ENCODE measurements around the gene MARCHF3.
"Not testable (repeated sequence)": the region's sequence is repeated elsewhere in the genome, so short reads cannot be mapped to it uniquely, and the experiment has no call there.

MARCHF3 gene, protein sequence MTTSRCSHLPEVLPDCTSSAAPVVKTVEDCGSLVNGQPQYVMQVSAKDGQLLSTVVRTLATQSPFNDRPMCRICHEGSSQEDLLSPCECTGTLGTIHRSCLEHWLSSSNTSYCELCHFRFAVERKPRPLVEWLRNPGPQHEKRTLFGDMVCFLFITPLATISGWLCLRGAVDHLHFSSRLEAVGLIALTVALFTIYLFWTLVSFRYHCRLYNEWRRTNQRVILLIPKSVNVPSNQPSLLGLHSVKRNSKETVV

DNA sequence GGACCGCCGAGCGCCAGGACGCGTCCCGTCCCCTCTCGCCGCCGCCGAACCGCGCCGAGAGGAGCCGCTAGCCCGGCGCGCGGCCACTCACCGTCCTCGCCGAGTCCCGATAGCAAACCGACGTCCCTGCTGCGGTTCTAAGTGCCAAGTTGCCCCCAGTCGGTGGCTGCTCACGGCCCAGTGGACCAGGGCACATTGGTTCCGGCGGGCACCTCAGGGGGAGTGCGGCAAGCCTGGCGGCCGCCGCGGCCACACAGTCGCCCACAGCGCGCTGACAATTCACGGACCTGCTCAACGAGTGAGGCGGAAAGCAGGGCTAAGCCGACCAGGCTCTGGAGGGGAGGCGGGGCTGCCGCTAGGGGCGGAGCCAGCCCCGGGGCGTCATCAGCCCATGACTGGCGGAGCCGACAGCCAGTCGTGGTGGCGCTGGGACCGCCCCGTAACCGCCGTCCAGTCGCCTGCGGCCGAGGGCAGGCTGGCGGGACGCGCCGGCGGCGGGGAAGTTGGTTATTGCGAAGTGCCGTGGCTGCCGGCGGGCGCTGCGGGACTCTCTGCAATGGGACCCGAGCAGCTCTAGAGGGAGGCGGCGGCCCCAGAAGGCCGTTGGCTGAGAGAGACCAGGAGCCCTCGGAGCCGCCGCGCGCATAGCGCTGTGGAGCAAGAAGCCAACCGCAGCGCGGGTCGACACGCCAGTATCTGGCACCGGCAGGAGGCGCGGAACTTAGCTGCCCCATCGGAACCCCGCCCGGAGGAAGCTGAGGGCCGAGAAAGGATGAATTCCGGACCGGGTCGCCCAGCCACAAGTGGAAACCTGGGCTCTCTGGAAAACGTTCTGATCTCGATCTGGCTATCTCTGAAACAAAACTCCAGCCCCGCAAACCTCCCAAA, at the start of gene MARCHF3:
Gene MARCHF3 (minus strand): TSS at position 300 of the 888 bp plus-strand sequence. CDS start 112,387 bp downstream, outside the sequence.
- DNase-seq = peak; percentile 97

DNA sequence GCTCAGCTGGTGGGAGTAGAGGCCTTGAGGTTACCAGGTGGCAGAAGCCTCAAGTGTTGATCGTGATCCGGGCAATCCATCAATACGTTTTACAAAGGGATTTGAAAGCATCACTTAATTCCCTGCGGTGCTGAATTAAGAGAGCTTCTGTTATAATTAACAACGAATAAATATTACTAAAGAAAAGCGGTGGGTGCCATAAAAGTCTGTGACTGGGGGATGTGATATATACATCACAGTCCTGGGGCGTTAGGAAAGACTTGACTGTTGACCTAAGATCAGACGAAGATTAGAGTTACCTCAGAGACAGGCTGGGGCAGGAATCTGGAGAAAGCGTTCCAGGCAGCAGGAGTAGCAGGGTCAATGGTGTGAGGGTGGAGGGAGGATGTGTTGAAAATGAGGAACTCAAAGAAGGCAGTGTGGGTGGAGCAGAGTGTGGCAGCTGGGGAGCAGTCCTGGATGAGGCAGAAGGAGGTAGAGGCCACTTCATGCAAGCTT, 49.7 kb upstream of the MARCHF3 start:
- DNase-seq = no peak

DNA sequence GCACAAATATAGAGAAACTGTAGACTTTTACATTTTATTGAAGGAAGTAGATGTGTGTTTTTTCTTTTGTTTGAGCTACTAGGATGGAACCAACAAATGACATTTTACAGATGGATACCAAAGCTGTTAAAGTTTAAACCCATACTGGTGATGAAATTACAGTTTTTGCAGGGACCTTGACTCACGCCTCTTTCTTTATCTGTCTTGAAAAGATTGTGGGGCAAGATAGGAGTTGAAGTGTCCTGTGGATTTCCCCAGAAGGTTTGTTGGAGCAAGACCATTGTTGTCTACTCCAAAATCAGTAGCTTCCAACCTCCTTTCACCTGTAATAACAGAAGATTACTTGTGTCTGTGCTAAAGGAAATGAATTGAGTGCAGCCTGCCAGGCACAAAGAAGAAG, 47.0 kb upstream of the MARCHF3 start:
- no peak for DNase-seq

DNA sequence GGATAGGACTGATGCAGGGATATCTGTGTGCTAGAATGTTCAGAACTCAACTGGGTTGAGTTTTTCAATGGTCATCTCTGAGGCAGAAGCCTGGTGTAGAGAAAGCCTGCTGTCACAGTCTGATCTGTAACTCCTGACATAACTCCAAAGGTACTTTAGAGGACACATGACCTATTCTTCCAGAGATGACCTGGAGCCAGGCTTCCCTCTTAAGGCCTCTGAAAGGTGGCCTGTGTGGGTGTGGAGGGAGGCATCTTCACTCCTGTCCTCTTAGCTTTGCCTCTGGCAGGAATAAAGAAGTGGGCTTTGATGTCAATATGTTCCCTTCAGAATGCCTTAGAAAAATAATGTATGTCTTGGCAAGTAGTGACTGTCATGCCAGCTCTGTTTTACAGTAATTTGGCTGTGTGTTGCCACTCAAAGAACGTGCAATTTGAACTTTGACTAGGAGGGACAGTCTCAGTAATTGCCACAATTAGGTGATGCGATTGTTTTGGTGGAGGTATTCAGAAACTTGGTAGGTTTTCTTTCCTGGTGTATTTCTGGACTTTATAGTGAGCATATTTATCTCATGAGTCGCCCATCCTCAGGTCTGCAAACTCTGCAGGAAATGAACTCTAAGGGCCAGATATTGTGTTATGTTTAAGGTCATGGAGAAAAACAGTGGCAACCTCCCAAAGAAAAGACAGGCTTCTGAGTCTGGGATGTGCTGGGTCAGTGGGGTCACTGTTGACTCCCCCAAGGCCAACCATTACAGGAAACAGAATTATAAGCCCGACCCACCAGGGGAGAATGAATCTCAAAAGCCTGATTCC, 46.2 kb upstream of the MARCHF3 start:
- DNase-seq = no peak

DNA sequence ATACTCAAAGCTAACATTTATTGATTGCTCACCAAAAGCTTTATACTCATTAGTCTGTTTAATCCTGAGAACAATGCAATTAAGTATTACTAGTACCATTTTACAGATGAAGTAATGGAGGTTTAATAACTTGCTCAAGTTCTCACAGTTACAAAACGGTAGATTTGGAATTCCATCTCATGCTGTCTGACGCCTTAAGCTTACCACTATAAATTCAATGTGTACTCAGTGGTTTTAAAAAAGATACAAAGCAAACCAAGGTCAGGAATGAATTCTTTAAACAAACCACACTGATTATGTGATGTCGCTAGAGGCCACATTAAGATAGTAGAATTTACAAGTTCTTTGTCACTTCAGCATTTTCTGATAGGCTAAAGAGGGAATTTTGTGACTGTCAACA, 44.1 kb upstream of the MARCHF3 start:
- DNase-seq = no peak

DNA sequence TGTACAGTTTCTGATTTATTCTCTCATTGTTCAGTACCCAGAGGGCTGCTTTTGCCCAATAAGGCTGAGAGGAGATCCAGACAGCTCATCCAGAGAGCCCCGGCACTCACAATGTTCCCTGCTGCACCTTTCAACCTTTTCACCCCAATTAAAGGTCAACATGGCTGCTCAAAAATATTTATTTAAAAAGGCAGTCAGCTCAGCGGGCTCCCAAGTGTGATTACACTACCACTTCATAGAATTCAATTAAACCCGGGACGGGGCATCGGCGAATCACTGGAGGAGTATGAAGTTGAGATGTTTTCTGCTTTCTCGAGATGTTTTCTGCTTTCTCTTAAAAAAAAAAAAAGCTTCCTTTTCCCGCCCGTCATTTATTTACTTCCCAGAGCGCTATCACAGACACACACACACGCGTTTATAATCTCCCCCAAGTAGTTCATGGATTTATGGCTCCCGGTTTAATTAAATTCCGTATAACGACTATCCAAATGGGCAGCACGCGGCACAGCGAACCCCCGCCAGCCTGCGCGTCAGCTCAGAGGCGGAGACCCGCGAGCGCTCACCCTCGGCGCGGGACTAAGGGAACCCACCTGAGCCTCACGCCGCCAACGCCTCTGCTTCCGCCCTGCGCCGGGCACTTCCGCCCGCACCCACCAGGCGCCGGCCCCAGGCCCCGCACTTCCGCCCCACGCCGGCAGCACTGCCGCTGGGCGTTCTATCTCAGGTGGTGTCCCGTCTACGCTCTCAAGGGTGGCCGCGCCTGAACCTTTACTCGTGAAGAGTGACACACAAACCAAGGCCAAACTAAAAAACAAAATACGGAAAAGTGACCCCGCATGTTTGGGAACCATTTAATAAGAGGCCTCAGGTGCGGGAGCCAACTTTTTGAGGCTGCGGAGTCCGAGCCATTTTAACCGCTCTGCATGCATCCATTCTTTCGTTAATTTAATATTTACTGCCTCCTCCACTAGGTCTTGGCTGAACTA, 42.8 kb upstream of the MARCHF3 start, which contains the start of gene C5orf63:
Gene C5orf63 (minus strand): TSS at position 642 of the 986 bp plus-strand sequence. CDS start 14,507 bp downstream, outside the sequence.
- peak; percentile 70 for DNase-seq

DNA sequence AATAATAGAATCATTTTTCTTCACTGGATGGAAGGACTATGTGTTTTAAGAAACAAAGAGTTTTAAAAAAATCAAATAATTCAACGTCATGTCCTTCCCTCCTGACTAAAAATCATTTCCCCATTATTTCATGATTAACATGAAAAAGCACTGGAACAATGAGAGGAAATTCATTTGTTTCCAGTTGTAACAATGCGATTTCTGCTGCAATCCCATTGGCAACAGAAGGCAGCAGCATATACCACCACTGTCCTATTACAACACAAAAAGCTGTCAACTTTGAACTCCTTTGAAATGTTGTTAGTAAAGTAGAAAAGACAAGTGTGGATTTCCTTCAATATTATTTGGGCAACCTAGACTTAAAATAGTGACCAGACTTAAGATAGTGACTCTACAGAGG, 39.9 kb upstream of the MARCHF3 start:
- no peak for DNase-seq

DNA sequence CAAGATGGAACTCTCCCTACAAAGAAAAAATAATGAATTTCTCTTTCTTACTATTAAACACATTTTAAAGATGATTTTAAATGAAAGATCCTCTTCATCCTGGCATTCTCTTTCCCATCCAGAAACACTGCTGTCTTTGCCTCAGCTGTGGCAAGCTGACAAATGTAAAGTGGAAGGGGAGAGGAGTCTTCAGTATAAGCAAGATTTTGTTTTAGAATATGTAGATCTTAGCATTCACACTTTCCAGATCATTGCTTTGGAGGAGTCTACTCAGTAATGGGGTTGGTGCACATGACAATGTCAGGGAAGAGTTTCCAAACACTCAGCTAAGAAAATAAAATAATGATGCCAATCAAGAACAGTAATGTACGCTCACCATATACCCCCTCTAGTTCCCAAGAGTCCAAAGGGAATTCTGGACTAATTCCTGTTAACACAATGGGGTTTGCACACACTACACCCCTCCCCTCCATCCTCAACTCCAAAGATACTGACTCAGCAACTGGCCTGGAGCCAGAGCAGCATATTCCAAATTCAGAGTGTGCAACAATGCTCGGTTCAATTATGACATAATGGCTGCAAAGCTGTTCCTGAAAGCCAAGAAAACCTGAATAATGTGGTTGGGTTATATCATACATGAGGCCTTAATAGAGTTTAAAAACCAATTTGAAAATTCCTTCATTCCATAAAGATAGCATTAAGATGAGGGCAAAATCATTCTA, 38.3 kb upstream of the MARCHF3 start:
- DNase-seq = no peak

DNA sequence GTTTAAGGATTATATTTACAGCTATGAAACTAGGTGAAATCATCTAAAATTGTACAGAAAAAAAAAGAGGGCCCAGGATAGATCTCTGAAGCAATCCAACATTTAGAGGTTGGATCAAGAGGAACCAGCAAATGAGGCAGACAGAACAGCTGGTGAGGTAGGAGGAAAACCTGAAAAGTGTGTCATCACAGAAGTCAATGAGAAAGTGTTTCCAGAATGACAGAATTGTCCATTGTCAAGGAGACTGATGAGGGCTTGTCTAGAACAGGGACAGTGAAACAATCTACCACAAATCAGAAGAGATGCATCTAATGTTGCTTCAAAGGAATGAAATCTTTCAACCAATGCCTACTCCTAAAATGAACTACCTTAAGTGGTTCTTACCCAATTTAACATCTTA, 36.4 kb upstream of the MARCHF3 start:
- DNase-seq = no peak

DNA sequence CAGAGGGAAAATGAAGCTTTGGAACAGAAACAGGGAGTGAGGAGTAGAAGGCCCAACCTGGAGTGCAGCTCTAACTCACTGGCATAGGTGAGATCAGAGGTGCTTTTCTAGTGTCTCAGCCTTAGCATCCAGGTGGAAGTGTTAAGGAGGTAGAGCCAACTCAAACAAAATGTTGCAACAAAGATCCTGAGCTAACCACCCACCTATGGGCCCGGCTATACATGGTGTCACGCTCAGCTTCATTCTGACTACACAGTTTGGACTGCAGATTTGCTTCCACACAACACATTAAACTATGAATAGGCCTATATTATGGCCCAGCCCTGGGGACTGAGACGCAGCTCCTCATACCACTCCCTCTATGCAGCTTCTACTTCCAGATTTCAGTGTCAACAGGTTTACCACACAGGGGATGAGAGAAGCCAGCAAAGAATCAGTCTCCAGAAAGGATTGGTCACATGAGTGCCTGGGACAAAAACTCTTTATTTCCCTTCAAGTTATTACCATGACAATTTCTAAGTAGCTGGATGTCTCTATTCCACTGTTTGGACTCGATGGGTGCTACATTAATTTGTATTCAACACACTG, 34.0 kb upstream of the MARCHF3 start:
- no peak for DNase-seq

DNA sequence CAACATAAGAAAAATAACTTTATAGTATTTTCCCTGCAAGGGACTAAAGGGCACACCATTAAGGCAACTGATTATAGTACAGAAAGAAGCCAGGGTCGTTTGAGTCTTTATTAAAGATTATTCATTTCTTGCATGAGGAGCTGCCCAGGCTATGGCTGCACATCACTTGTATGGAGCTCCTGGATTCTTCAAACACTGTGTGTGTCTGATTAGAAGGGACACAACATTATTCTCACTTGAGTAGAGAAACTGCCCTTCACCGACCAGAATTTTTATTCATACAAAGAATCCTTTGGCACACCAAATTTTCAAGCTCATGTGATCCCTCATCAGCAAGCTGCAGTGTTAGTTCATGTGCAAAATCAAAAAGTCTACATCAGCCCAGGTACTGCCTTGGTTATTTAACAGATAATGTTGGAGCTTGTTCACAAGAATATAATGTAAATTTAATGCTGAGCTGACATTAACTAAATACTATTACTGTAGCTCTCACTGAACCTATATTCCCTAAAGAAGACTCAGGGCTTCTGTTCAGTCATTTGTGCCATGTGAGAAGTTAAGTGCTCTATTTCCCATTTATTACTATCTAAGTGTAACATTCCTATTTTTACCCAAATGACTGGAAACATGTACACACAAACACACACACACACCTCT, 33.0 kb upstream of the MARCHF3 start:
- DNase-seq = no peak

DNA sequence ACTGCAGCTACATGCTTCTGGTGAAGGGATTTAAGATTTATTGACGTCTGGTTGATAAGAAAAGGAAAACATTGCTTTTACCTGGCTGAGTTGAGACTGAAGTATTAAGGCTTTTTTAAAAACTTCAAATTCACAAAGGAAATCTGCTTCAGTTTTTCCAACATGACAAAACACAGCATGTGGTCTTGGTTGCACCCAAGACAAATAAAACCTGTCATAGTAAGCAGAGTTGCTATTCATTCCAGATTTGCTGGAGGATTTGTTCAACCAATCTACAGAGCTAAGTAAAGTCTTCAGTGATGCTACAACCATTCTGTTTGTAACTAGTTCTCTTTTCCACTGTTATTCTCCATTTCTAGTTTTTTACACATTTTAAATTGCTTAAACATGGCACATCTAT, 31.6 kb upstream of the MARCHF3 start:
- no peak for DNase-seq

DNA sequence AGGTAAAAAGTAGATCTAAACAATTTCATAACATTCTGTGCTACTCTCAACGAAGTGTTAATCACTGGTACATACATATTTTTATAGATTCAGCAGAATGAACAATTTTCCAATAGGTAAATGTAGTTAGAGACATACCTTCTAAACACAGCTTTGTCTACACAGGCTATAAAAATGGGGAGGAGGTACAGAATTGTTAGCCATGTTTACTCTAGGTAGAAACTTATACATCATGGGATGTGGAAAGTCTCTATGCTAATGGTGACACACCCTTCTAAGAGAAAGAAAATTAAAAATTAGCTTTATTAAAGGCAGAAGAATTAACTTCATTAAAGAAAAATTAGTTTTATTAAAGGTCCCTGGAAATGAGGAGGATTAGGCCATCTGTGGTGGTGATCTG, 31.2 kb upstream of the MARCHF3 start:
- DNase-seq = no peak

DNA sequence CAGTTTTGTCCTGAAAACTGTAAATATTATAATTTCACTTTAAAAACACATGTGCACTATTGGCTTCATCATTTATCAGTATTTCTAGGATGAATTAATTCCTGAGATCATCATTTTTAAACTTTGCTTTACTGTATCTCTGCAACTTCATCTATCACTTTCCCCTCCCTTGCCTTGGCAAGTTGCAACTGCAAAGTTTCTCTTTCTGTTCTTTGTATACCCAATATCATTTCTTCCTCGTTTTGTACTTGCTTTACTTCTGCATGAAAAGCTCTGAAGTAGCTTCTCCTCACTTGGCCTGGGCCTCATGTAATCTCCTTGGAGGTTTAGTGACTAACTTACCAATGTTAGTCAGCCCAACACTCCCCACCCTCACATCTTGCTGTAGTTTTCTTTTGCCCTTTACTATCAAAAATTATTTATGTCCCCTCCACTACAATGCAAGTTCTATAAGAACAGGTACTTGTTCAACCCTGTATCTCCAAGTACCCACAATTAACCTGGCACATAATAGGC, 30.2 kb upstream of the MARCHF3 start:
- no peak for DNase-seq

DNA sequence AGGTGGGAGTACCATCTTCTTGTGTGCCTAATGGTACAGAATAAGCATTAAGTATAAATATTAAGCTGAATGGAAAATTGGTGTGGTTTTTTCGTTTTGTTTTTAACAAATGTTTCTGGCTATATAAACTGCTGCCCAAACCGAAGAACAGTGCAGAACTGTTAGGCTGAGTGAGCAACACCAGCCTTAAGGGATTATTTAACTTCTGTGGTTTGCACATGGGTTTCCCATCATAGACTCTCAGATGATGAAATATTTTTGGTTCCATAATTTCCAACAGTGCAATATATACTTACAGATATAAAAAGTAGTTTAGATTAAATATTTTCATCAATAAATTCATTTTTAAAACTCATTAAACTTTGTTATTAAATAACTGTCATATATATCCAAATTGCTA, 26.5 kb upstream of the MARCHF3 start:
- DNase-seq = no peak

DNA sequence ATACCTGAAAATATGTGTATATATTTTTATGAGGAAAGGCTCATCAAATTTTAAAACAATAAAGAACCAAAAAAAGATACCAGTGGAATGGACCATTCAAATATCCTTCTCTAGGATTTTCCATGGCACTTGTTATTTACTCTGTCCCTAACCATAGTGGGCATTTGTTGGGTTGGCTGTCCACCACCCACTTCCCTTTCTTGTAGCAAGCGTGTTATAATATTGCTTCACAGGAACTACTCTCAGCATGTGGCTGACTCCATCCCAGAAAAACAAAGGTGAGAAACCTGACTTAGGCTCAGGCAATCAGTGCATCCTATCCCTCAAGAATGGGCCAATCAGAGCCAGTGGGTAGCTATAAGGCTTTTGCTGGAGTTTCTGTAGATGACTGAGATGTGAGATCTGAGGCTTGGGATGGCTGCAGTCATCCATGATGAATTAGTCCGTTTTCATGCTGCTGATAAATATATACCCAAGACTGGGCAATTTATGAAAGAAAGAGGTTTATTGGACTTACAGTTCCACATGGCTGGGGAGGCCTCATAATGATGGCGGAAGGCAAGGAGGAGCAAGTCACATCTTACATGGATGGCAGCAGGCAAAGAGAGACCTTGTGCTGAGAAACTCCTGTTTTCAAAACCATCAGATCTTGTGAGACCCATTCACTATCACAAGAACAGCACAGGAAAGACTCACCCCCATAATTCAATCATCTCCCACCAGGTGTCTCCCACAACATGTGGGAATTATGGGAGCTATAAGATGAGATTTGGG, 25.7 kb upstream of the MARCHF3 start:
- no peak for DNase-seq

DNA sequence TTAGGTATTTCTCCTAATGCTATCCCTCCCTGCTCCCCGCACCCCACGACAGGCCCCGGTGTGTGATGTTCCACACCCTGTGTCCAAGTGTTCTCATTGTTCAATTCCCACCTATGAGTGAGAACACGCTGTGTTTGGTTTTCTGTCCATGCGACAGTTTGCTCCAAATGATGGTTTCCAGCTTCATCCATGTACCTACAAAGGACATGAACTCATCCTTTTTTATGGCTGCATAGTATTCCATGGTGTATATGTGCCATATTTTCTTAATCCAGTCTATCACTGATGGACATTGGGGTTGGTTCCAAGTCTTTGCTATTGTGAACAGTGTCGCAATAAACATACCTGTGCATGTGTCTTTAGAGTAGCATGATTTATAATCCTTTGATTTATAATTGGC, 23.2 kb upstream of the MARCHF3 start:
- DNase-seq = not testable (repeated sequence)

DNA sequence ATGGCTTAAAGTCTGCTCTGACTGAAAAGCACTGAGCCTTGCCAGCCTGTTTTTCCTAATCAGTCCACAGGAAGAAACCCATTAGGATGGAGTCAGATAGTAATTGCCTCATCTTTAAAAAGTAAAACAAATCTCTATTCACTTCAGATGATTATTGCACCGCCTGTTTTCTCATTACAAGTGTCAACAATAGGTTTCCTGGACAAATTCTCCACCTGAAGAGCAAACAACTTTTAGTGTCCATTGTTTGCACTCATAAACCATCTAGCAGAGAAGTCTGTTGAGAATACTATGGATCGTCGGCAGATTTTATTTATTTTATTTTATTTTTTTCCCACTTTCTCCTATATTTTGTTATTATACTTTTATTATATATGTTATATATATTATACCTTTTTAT, 22.7 kb upstream of the MARCHF3 start:
- no peak for DNase-seq

DNA sequence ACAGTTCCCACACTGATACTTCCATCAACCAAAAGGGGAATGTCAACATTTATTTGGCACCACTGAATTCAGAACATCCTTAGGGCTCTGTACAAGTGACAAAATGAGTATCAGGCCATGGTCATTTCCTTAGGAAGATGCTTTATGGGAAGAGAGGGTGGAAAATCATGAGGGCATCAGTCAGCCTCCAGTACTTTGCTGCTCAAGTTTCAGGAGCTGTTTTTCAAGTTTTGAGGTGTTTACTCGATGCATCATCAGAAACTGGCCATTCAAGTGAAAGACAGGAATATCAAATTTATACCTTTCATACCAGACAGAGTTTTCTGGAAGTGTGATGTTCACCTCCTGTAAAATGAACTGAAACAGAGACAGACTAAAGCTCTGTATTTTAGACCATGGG, 21.2 kb upstream of the MARCHF3 start:
- no peak for DNase-seq

Data from left hindlimb (tissue), 1 donor.